HCT116 (cell line): ENCODE results near the gene PIM3. TPM values are rescaled to one million over a fixed set of nuclear protein-coding genes. Genes with fewer than 3 reads are reported as not detected.
"Not testable (repeated sequence)": the region's sequence is repeated elsewhere in the genome, so short reads cannot be mapped to it uniquely, and the experiment has no call there.

Experiments
- ATAC-seq: fragments of 200-7000 bp; cut with Tn5 transposase; 2 replicates; pipeline ENCODE4 v1.9.1; 2020; ENCODE audit warnings: mild to moderate bottlenecking, moderate library complexity
- BruUV-seq: library from RNA; stranded (reverse); fragments of 400-500 nt; replicated peaks from 2 replicates; lab custom pipeline; 2021; lab: Mats Ljungman, UMichigan
- CTCF ChIA-PET: fragments of 300-600 bp; sonication (Branson Sonifier 250); formaldehyde crosslinking; loops from one replicate; lab custom pipeline; 2021; ENCODE audit warnings: antibody characterized with exemption; lab: Charles Lee
- POLR2A ChIA-PET: fragments of 300-600, 350-600 bp; sonication (Branson Sonifier 250); formaldehyde crosslinking; loops from one replicate; lab custom pipeline; 2021; ENCODE audit warnings: antibody characterized with exemption; lab: Charles Lee
- RAD21 ChIA-PET, 2 experiments: fragments of 300-600 bp; sonication (Branson Sonifier 250); formaldehyde crosslinking; loops; one replicate each; lab custom pipeline; 2023; ENCODE audit warnings: low total read pairs in 2 of 2; ENCODE audit not compliant: uncharacterized antibody in 2 of 2, unreplicated experiment in 2 of 2, low non-redundant PET in 1 of 2; lab: Charles Lee
- DNase-seq: peaks from one replicate; pipeline ENCODE4 v3.0.0-alpha.2; 2010; ENCODE audit warnings: low read depth, low spot score
- H2AFZ ChIP-seq: fragments of 200-600 bp; shearing (Covaris generic), sonication (generic); 2 replicates; pipeline ENCODE4 v1.6.1; 2017; ENCODE audit warnings: low read depth, mixed run types, mixed read lengths, antibody characterized with exemption, low read length; ENCODE audit not compliant: poor library complexity, severe bottlenecking
- H3K27ac ChIP-seq: 2 replicates; pipeline ENCODE4 v1.5.1; 2012; ENCODE audit warnings: low read depth, low read length
- H3K27me3 ChIP-seq: fragments of 200-600 bp; sonication (generic); 2 replicates; pipeline ENCODE4 v1.6.1; 2016; ENCODE audit warnings: mixed run types, low read length, mixed read lengths; ENCODE audit not compliant: insufficient read depth
- H3K36me3 ChIP-seq, 2 experiments: fragments of 200-500 bp in 1 of 2; fragments of 200-600 bp in 1 of 2; sonication (Bioruptor generic) in 1 of 2; sonication (generic) in 1 of 2; 2 replicates each; pipeline versions ENCODE4 v1.5.1 to v1.6.1; 2014 to 2016; ENCODE audit warnings: low read length in 2 of 2, inconsistent platforms in 1 of 2, mixed read lengths in 1 of 2, mixed run types in 1 of 2; ENCODE audit not compliant: insufficient read depth in 2 of 2, control insufficient read depth in 1 of 2
- H3K4me1 ChIP-seq, 2 experiments: fragments of 200-600 bp in 1 of 2; sonication (generic) in 1 of 2; 2 replicates each; pipeline versions ENCODE4 v1.5.1 to v1.6.1; 2012 to 2017; ENCODE audit warnings: low read length in 2 of 2, inconsistent platforms in 1 of 2, mild to moderate bottlenecking in 1 of 2, mixed read lengths in 1 of 2, mixed run types in 1 of 2, moderate library complexity in 1 of 2; ENCODE audit not compliant: insufficient read depth in 2 of 2, control insufficient read depth in 1 of 2
- H3K4me2 ChIP-seq: fragments of 200-600 bp; sonication (generic); 2 replicates; pipeline ENCODE4 v1.6.1; 2017; ENCODE audit warnings: mixed run types, low read length, mixed read lengths
- H3K4me3 ChIP-seq, 2 experiments: fragments of 200-600 bp in 1 of 2; sonication (generic) in 1 of 2; replicated peaks in 1 of 2; 2 replicates each; pipeline ENCODE4 v1.5.1; 2011 to 2016; ENCODE audit warnings: low read length in 2 of 2, control low read depth in 1 of 2, low read depth in 1 of 2, mild to moderate bottlenecking in 1 of 2, mixed read lengths in 1 of 2, mixed run types in 1 of 2
- H3K79me2 ChIP-seq: fragments of 200-600 bp; sonication (generic); 2 replicates; pipeline ENCODE4 v1.6.1; 2017; ENCODE audit warnings: mild to moderate bottlenecking, mixed run types, low read length, moderate library complexity, mixed read lengths; ENCODE audit not compliant: insufficient read depth
- H3K9ac ChIP-seq: fragments of 200-600 bp; sonication (generic); 2 replicates; pipeline ENCODE4 v1.6.1; 2016; ENCODE audit warnings: low read length, mixed read lengths
- H3K9me2 ChIP-seq: fragments of 200-600 bp; sonication (generic), shearing (Covaris generic); 2 replicates; pipeline ENCODE4 v1.6.1; 2017; ENCODE audit warnings: mixed run types, mild to moderate bottlenecking, moderate library complexity; ENCODE audit not compliant: insufficient read depth
- H3K9me3 ChIP-seq, 2 experiments: fragments of 200-500 bp in 1 of 2; fragments of 200-600 bp in 1 of 2; sonication (Bioruptor generic) in 1 of 2; sonication (generic) in 1 of 2; 2 replicates each; pipeline ENCODE4 v1.6.1; 2014 to 2017; ENCODE audit warnings: low read length in 2 of 2, mixed read lengths in 2 of 2, inconsistent platforms in 1 of 2, low read depth in 1 of 2, mild to moderate bottlenecking in 1 of 2, mixed run types in 1 of 2, moderate library complexity in 1 of 2; ENCODE audit not compliant: control insufficient read depth in 1 of 2, insufficient read depth in 1 of 2
- H4K20me1 ChIP-seq: fragments of 200-600 bp; sonication (generic), shearing (Covaris generic); 2 replicates; pipeline ENCODE4 v1.6.1; 2017; ENCODE audit warnings: mixed run types, mild to moderate bottlenecking, moderate library complexity; ENCODE audit not compliant: insufficient read depth
- CBX3 ChIP-seq: IDR thresholded peaks from 2 replicates; pipeline ENCODE4 v1.6.1; 2012; ENCODE audit warnings: low read depth
- RAD21 ChIP-seq: IDR thresholded peaks from 2 replicates; pipeline ENCODE4 v1.6.1; 2012; ENCODE audit warnings: low read depth, mild to moderate bottlenecking
- SRF ChIP-seq: IDR thresholded peaks from 2 replicates; pipeline ENCODE4 v1.6.1; 2012; ENCODE audit warnings: low read depth
- TCF7L2 ChIP-seq: IDR thresholded peaks from 2 replicates; pipeline ENCODE4 v1.7.0; 2011; ENCODE audit warnings: borderline replicate concordance, inconsistent platforms; ENCODE audit not compliant: insufficient read depth, insufficient read length; ENCODE audit errors: extremely low read depth
- intact Hi-C: fragments of 100-400 bp; cut with micrococcal nuclease; formaldehyde crosslinking; loops from 2 replicates; pipeline ENCODE4 v1.10.0; 2022
- total RNA-seq: library from RNA; stranded (reverse); gene quantifications from one replicate; pipeline ENCODE4 v1.2.1, GENCODE V29; 2021; ENCODE audit not compliant: unreplicated experiment
- TF ChIP-seq, protein P1 (sequence below), 3 experiments: fragments of 200-600 bp in 1 of 3; sonication (generic) in 1 of 3; IDR thresholded peaks in 2 of 3; conservative IDR thresholded peaks in 1 of 3; 2 replicates each; pipeline ENCODE4 v1.5.1; 2012 to 2017; ENCODE audit warnings: low read depth in 2 of 3, low read length in 2 of 3, antibody characterized with exemption in 1 of 3, borderline replicate concordance in 1 of 3, control low read depth in 1 of 3, mild to moderate bottlenecking in 1 of 3, mixed read lengths in 1 of 3, mixed run types in 1 of 3, moderate library complexity in 1 of 3; ENCODE audit not compliant: insufficient read depth in 1 of 3
- TF ChIP-seq, protein P2 (sequence below): IDR thresholded peaks from 2 replicates; pipeline ENCODE4 v1.6.1; 2011; ENCODE audit warnings: mild to moderate bottlenecking, low read length, moderate library complexity; ENCODE audit not compliant: insufficient replicate concordance; ENCODE audit errors: extremely low read depth

The PIM3 gene
- total RNA-seq, 1 experiment from 2014 or later, result 116 TPM

DNA sequence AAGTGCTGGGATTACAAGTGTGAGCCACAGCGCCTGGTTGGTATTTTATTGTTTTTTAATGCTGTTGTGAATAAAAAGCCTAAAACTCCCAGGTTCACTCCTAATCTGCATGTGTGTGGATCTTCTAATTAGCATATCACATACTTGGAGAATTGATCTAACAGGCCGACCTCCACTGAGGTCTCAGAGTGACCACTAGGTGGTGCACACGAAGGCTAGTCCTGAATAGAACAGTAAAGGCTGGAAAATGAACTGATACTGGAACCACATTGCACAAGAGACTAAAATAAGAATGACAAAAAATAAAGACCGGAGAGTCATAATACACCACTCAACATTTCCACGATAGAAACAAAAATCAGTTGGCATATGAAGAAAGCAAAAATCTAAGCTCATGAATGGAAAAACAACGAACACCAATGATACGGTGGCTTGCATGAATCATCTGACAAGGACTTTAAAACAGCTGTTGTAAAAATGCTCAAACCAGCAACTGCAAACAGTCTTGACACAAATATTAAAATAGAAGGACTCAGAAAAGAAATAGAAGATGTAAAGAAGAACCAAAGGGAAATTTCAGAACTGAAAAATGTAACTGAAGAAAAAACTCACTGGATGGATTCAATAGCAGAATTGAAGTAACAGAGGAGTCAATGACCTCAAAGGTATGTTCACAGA lies 19.2 kb downstream of the PIM3 start:
- Histone ChIP-seq H3K4me1 (peaks cover 5 to 13% of the 10 kb centered on the region in 2 experiments; a peak in 3 of 4 replicates), H3K4me3 (no peak overlapping the region), H3K27ac (no peak overlapping the region), H3K27me3 (no peaks in the 10 kb centered on the region), H3K4me2 (no peak overlapping the region), H3K79me2 (no peaks in the 10 kb centered on the region), H4K20me1 (no peaks in the 10 kb centered on the region), H3K9me3 (0 out of 4 replicates have a peak, but pooled peaks cover 0 to 5% of the 10 kb centered on the region in 2 experiments), H3K36me3 (no peaks in the 10 kb centered on the region), H3K9me2 (no peaks in the 10 kb centered on the region), H3K9ac (no peak overlapping the region), H2AFZ (no peak overlapping the region)
- ChIA-PET RAD21 (no interaction called here), POLR2A (no interaction called here), CTCF (no interaction called here)
- intact Hi-C loops, result loop anchor here (5.0 kb wide), 1 partner anchor 47 kb away; no protein-coding TSS in a partner anchor
- BruUV-seq, result no TSS peak
- peak; percentile 81 for TF ChIP-seq TCF7L2
- TF ChIP-seq RAD21, result peak; percentile 29; the same call in 1 of the 2 replicates
- peak; percentile 32; the same call in 1 of the 2 replicates for TF ChIP-seq CBX3
- no peak for TF ChIP-seq SRF
- TF ChIP-seq, protein P1, sequence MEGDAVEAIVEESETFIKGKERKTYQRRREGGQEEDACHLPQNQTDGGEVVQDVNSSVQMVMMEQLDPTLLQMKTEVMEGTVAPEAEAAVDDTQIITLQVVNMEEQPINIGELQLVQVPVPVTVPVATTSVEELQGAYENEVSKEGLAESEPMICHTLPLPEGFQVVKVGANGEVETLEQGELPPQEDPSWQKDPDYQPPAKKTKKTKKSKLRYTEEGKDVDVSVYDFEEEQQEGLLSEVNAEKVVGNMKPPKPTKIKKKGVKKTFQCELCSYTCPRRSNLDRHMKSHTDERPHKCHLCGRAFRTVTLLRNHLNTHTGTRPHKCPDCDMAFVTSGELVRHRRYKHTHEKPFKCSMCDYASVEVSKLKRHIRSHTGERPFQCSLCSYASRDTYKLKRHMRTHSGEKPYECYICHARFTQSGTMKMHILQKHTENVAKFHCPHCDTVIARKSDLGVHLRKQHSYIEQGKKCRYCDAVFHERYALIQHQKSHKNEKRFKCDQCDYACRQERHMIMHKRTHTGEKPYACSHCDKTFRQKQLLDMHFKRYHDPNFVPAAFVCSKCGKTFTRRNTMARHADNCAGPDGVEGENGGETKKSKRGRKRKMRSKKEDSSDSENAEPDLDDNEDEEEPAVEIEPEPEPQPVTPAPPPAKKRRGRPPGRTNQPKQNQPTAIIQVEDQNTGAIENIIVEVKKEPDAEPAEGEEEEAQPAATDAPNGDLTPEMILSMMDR (IDR thresholded peaks at IDR 0.05 in 2 of 3, conservative IDR thresholded peaks at IDR 0.05 in 1 of 3; ENCODE audit: borderline replicate concordance in 1 of 3, insufficient read depth in 1 of 3, low read depth in 2 of 3, low read length in 2 of 3), result peak in 2 of 3 experiments; percentile 77 to 85; a peak in 5 of 6 replicates
- TF ChIP-seq, protein P2, sequence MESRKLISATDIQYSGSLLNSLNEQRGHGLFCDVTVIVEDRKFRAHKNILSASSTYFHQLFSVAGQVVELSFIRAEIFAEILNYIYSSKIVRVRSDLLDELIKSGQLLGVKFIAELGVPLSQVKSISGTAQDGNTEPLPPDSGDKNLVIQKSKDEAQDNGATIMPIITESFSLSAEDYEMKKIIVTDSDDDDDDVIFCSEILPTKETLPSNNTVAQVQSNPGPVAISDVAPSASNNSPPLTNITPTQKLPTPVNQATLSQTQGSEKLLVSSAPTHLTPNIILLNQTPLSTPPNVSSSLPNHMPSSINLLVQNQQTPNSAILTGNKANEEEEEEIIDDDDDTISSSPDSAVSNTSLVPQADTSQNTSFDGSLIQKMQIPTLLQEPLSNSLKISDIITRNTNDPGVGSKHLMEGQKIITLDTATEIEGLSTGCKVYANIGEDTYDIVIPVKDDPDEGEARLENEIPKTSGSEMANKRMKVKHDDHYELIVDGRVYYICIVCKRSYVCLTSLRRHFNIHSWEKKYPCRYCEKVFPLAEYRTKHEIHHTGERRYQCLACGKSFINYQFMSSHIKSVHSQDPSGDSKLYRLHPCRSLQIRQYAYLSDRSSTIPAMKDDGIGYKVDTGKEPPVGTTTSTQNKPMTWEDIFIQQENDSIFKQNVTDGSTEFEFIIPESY, result no peak
- ATAC-seq (peak; percentile 92), DNase-seq (no peak)

DNA sequence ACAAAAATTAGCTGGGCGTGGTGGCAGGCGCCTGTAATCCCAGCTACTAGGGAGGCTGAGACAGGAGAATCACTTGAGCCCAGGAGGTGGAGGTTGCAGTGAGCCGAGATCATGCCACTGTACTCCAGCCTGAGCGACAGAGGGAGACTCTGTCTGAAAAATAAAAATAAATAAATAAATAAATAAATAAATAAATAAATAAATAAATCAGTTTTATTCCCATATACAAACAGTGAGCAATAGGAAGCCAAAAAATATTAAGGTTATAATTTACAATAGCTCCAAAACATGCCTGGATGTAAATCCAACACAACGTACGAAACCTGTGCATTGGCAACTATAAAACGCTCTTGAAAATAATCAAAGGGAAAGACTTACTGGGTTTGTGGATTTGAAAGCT lies 21.2 kb downstream of the PIM3 start:
- H3K4me2 ChIP-seq, CTCF ChIA-PET, H3K4me1 ChIP-seq, H3K36me3 ChIP-seq, ATAC-seq, H3K27me3 ChIP-seq, H3K9me3 ChIP-seq, H3K9me2 ChIP-seq, H2AFZ ChIP-seq, H3K79me2 ChIP-seq, POLR2A ChIA-PET, DNase-seq, RAD21 ChIA-PET, H3K9ac ChIP-seq, H3K4me3 ChIP-seq, H4K20me1 ChIP-seq, intact Hi-C loops, BruUV-seq, H3K27ac ChIP-seq: not testable (repeated sequence)
